Embryonic facial prominence (tissue), 1 donor: Measurements from ENCODE around the gene CGNL1.
A peak's percentile ranks its signal among the peaks of the same experiment; 100 is the strongest.

Source experiments
- DNase-seq: peaks from one replicate; pipeline ENCODE4 v3.0.0-alpha.2; 2016; ENCODE audit errors: extremely low spot score

CGNL1 gene

GRCh38 chr15:57548351-57548750 lies 172.0 kb downstream of the CGNL1 start:
- DNase-seq, result no peak

- no peak for DNase-seq
Measured at GRCh38 chr15:57548835-57549234, 172.5 kb downstream of the CGNL1 start.

GRCh38 chr15:57549935-57550334 lies 173.6 kb downstream of the CGNL1 start:
- no peak for DNase-seq

GRCh38 chr15:57550640-57551039 lies 174.3 kb downstream of the CGNL1 start:
- no peak for DNase-seq

GRCh38 chr15:57551715-57552677 lies 175.7 kb downstream of the CGNL1 start:
- DNase-seq, result peak; percentile 50

- no peak for DNase-seq
Measured at GRCh38 chr15:57552678-57553334, 176.5 kb downstream of the CGNL1 start.

GRCh38 chr15:57553526-57553925 lies 177.2 kb downstream of the CGNL1 start:
- no peak for DNase-seq

- DNase-seq, result no peak
Measured at GRCh38 chr15:57554063-57554811, 177.9 kb downstream of the CGNL1 start.

GRCh38 chr15:57554812-57555179 lies 178.5 kb downstream of the CGNL1 start:
- no peak for DNase-seq

GRCh38 chr15:57555270-57555669 lies 179.0 kb downstream of the CGNL1 start:
- DNase-seq, result no peak

- DNase-seq, result no peak
Measured at GRCh38 chr15:57556040-57556439, 179.7 kb downstream of the CGNL1 start.

GRCh38 chr15:57557267-57557666 lies 181.0 kb downstream of the CGNL1 start:
- no peak for DNase-seq

GRCh38 chr15:57557810-57558209 lies 181.5 kb downstream of the CGNL1 start:
- no peak for DNase-seq

- DNase-seq, result no peak
Measured at GRCh38 chr15:57559875-57560274, 183.6 kb downstream of the CGNL1 start.

- DNase-seq, result peak; percentile 65
Measured at GRCh38 chr15:57561041-57561711, 184.9 kb downstream of the CGNL1 start.

- DNase-seq, result no peak
Measured at GRCh38 chr15:57562196-57562769, 186.0 kb downstream of the CGNL1 start.

- DNase-seq, result no peak
Measured at GRCh38 chr15:57563416-57563815, 187.1 kb downstream of the CGNL1 start.

GRCh38 chr15:57565311-57565710 lies 189.0 kb downstream of the CGNL1 start:
- no peak for DNase-seq

GRCh38 chr15:57566834-57567233 lies 190.5 kb downstream of the CGNL1 start:
- DNase-seq, result no peak

GRCh38 chr15:57567891-57568290 lies 191.6 kb downstream of the CGNL1 start:
- no peak for DNase-seq

GRCh38 chr15:57568299-57568698 lies 192.0 kb downstream of the CGNL1 start:
- no peak for DNase-seq
